Measurements from ENCODE around the gene SORCS2.

DNA sequence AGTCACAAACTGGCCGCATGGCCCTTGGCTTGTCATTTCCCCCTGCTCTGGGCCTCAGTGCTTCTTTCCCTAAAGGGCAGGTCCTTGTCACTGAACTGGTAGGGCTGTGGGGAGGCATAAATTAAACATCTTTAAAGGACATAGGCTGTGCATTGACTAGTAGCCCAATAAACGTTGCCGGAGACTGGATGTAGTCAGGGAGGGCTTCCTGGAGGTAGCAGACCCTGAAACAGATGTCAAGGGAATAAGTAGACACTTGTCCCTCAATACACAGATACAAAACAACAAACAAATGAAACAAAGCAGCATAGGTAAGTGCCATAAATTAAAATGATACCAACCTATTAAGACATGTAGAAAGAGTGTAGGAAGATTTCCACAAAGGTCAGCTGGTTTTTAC lies 314.2 kb downstream of the SORCS2 start:
- TF ChIP-seq POLR2A (IDR thresholded peaks at IDR 0.05) (no peak), CTCF (IDR thresholded peaks at IDR 0.05) (no peak)
